HG02678 (cell line): Measurements from ENCODE around the gene CDH13.

ENCODE experiments used
- ATAC-seq: cut with Tn5 transposase; IDR thresholded peaks from one replicate; pipeline ENCODE4 v1.9.1; 2021; ENCODE audit warnings: mild to moderate bottlenecking, moderate library complexity; ENCODE audit not compliant: unreplicated experiment

The CDH13 gene

GRCh38 chr16:83833921-83834320, 1207.2 kb downstream of the CDH13 start:
- ATAC-seq = no peak

- ATAC-seq = no peak
Observed at GRCh38 chr16:83835586-83836566, 1209.1 kb downstream of the CDH13 start.

GRCh38 chr16:83837566-83837965, 1210.8 kb downstream of the CDH13 start:
- ATAC-seq = no peak

- ATAC-seq = no peak
Observed at GRCh38 chr16:83838151-83838550, 1211.4 kb downstream of the CDH13 start.

- ATAC-seq = no peak
Observed at GRCh38 chr16:83839561-83839960, 1212.8 kb downstream of the CDH13 start.

- ATAC-seq = no peak
Observed at GRCh38 chr16:83840060-83840617, 1213.4 kb downstream of the CDH13 start.

GRCh38 chr16:83842291-83842690, 1215.5 kb downstream of the CDH13 start:
- ATAC-seq = no peak

- ATAC-seq = no peak
Observed at GRCh38 chr16:83842756-83843507, 1216.2 kb downstream of the CDH13 start.

- ATAC-seq = no peak
Observed at GRCh38 chr16:83843657-83844056, 1216.9 kb downstream of the CDH13 start.

- ATAC-seq = no peak
Observed at GRCh38 chr16:83845263-83845662, 1218.5 kb downstream of the CDH13 start.

GRCh38 chr16:83847371-83848225, 1220.8 kb downstream of the CDH13 start:
- ATAC-seq = no peak

GRCh38 chr16:83849421-83849820, 1222.7 kb downstream of the CDH13 start:
- no peak for ATAC-seq
